Measurements from ENCODE around the gene DIP2C.
"Not testable (repeated sequence)": the region's sequence is repeated elsewhere in the genome, so short reads cannot be mapped to it uniquely, and the experiment has no call there.

- not testable (repeated sequence) for TF ChIP-seq CTCF (conservative IDR thresholded peaks at IDR 0.05; ENCODE audit: low read length); EZH2phosphoT487 (IDR thresholded peaks at IDR 0.05; ENCODE audit: borderline replicate concordance)
These were observed 294.9 kb downstream of the DIP2C start for GRCh38 chr10:394439-395101.

All from Loucy (cell line).